Endodermal cell (in vitro differentiated cells): ENCODE results near the gene MKS1. TPM values are rescaled to one million over a fixed set of nuclear protein-coding genes. Genes with fewer than 3 reads are reported as not detected.

Source experiments
- DNase-seq: peaks from one replicate; pipeline ENCODE4 v3.0.0-alpha.2; 2017
- H3K27ac ChIP-seq: 2 replicates; pipeline ENCODE4 v1.5.1; 2013; ENCODE audit warnings: mild to moderate bottlenecking, low read depth, low read length, moderate library complexity
- H3K27me3 ChIP-seq: 2 replicates; pipeline ENCODE4 v1.6.1; 2013; ENCODE audit warnings: mild to moderate bottlenecking, low read length, moderate library complexity; ENCODE audit not compliant: insufficient read depth, control insufficient read depth, poor library complexity, severe bottlenecking
- H3K36me3 ChIP-seq: 2 replicates; pipeline ENCODE4 v1.7.0; 2013; ENCODE audit warnings: mild to moderate bottlenecking, low read length, moderate library complexity; ENCODE audit not compliant: control insufficient read depth, insufficient read depth
- H3K4me1 ChIP-seq: one replicate; pipeline ENCODE4 v1.7.0; 2013; ENCODE audit warnings: low read length; ENCODE audit not compliant: control insufficient read depth, insufficient read depth
- H3K4me3 ChIP-seq: 2 replicates; pipeline ENCODE4 v1.5.1; 2013; ENCODE audit warnings: mild to moderate bottlenecking, low read length, moderate library complexity
- H3K9ac ChIP-seq: 2 replicates; pipeline ENCODE4 v1.6.1; 2013; ENCODE audit warnings: mild to moderate bottlenecking, low read length, moderate library complexity; ENCODE audit not compliant: poor library complexity, severe bottlenecking; ENCODE audit errors: extremely low read depth
- H3K9me3 ChIP-seq: 2 replicates; pipeline ENCODE4 v1.6.1; 2013; ENCODE audit warnings: mild to moderate bottlenecking, low read length, moderate library complexity; ENCODE audit not compliant: control insufficient read depth
- H3K27ac Mint-ChIP-seq: 2 replicates; pipeline ENCODE4 v1.8.0; 2020; ENCODE audit warnings: mixed read lengths
- H3K27me3 Mint-ChIP-seq: 2 replicates; pipeline ENCODE4 v1.8.0; 2021; ENCODE audit warnings: mild to moderate bottlenecking, mixed read lengths; ENCODE audit not compliant: insufficient read depth
- H3K36me3 Mint-ChIP-seq: 2 replicates; pipeline ENCODE4 v1.8.0; 2020; ENCODE audit warnings: low read depth, mixed read lengths
- H3K4me1 Mint-ChIP-seq: 2 replicates; pipeline ENCODE4 v1.8.0; 2020; ENCODE audit warnings: mixed read lengths
- H3K4me3 Mint-ChIP-seq: 2 replicates; pipeline ENCODE4 v1.8.0; 2020; ENCODE audit warnings: mild to moderate bottlenecking, moderate library complexity, mixed read lengths
- H3K9me3 Mint-ChIP-seq: 2 replicates; pipeline ENCODE4 v1.8.0; 2020; ENCODE audit warnings: mild to moderate bottlenecking, mixed read lengths
- WGBS, 2 experiments: methylation state at CpG; one replicate each; pipeline versions ENCODE4 v1.1.5 to v1.1.7; 2013; ENCODE audit warnings: missing lambda C conversion rate in 2 of 2, mixed read lengths in 1 of 2; ENCODE audit not compliant: insufficient coverage in 1 of 2, insufficient read length in 1 of 2; 5-methylcytosine and 5-hydroxymethylcytosine counted together
- total RNA-seq, 2 donors: library from RNA; stranded (reverse); fragmentation: NEBNext Ultra II Directional in 1 of 2; extraction: Animal tissue kit (Norgen Biotek cat#: 25700) in 1 of 2; gene quantifications; 2 replicates in 1 of 2; 3 replicates in 1 of 2; pipeline ENCODE4 v1.2.1, GENCODE V29; 2021
- TF ChIP-seq, protein P1 (sequence below): fragments of 200-600 bp; sonication (generic); conservative IDR thresholded peaks from 2 replicates; pipeline ENCODE4 v1.5.0; 2021; ENCODE audit warnings: antibody characterized with exemption, mild to moderate bottlenecking

The MKS1 gene
- total RNA-seq, 2 donors from 2014 or later: 31.8 to 32.2 TPM

DNA sequence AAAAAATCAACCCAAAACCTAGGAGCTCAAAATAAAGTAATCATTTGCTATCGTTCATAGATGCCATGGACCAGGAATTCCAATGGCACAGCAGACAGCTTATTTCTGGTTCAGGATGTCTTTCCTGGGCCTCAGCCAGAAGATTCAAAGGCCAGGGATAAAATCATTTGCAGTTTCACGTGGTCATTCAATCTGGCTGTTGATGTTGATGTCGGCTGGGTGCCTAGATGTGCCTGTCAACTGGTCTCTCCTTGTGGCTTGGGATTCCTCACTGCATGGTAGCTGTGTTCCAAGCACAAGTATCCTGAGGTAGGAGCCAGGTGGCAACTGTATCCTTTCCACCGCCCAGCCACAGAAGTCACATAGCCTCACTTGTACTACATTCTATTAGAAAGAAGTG lies 37.3 kb downstream of the MKS1 start:
- Mint-ChIP-seq H3K4me3 (no peak overlapping the region), H3K9me3 (no peaks in the 10 kb centered on the region), H3K4me1 (no peaks in the 10 kb centered on the region), H3K27ac (no peak overlapping the region), H3K27me3 (peaks cover 8% of the 10 kb centered on the region), H3K36me3 (no peaks in the 10 kb centered on the region)
- Histone ChIP-seq H3K4me1 (no peaks in the 10 kb centered on the region), H3K27ac (no peak overlapping the region), H3K4me3 (no peak overlapping the region), H3K36me3 (no peaks in the 10 kb centered on the region), H3K27me3 (peaks cover 6% of the 10 kb centered on the region), H3K9me3 (no peaks in the 10 kb centered on the region), H3K9ac (no peak overlapping the region)
- TF ChIP-seq, protein P1, sequence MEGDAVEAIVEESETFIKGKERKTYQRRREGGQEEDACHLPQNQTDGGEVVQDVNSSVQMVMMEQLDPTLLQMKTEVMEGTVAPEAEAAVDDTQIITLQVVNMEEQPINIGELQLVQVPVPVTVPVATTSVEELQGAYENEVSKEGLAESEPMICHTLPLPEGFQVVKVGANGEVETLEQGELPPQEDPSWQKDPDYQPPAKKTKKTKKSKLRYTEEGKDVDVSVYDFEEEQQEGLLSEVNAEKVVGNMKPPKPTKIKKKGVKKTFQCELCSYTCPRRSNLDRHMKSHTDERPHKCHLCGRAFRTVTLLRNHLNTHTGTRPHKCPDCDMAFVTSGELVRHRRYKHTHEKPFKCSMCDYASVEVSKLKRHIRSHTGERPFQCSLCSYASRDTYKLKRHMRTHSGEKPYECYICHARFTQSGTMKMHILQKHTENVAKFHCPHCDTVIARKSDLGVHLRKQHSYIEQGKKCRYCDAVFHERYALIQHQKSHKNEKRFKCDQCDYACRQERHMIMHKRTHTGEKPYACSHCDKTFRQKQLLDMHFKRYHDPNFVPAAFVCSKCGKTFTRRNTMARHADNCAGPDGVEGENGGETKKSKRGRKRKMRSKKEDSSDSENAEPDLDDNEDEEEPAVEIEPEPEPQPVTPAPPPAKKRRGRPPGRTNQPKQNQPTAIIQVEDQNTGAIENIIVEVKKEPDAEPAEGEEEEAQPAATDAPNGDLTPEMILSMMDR: no peak
- WGBS, 2 experiments: 74 to 87% methylated on average over 2 to 4 of the region's 4 CpGs
- DNase-seq: no peak

DNA sequence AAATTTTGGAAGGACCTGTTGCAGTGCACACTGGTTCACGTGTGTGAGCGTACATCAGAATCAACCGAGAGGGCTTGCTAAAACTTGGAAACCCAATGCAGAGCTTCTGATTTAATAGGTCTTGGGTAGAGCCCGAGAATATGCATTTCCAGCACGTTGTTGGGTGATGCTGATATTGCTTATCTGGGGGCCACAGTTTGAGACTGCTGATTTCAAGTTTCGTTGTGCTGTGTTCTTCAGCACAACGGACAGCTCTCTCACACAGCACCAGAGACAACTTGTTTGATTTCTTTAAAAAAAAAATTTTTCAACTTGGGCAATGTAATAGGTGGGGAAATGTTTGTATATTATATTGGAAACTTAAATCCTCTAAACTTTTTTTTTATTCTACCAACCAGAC lies 42.9 kb downstream of the MKS1 start:
- TF ChIP-seq, protein P1: no peak
- Histone ChIP-seq H3K4me3 (no peak overlapping the region), H3K9ac (no peak overlapping the region), H3K27ac (no peak overlapping the region), H3K27me3 (peaks cover 11% of the 10 kb centered on the region), H3K36me3 (no peaks in the 10 kb centered on the region), H3K4me1 (no peaks in the 10 kb centered on the region), H3K9me3 (no peaks in the 10 kb centered on the region)
- Mint-ChIP-seq H3K4me3 (no peak overlapping the region), H3K9me3 (no peaks in the 10 kb centered on the region), H3K27ac (no peak overlapping the region), H3K4me1 (no peaks in the 10 kb centered on the region), H3K36me3 (no peaks in the 10 kb centered on the region), H3K27me3 (peaks cover 11% of the 10 kb centered on the region)
- DNase-seq: no peak
- 47 to 53% methylated on average over 6 of the region's 7 CpGs for WGBS, 2 experiments

DNA sequence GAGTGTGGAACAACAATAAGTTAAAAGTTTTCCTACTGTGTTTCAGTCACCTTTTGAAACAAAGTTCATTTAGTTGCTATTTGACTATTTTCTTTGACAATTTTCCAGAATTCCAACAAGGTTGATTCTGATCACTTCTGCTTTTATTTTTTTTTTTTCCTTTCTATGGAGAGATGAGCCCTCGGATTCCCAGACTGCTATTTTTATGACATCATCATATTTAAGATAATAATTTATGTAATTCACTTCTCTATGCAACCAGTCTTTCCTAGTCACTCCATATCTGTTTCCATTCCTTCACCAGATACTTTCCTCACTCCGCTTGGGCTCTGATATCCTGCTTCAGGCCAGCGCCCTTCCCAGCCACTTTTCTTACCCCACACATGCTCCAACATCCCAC lies 44.2 kb downstream of the MKS1 start:
- no peaks in the 10 kb centered on the region for H3K4me1 Mint-ChIP-seq
- H3K27ac Mint-ChIP-seq: no peak overlapping the region
- no peaks in the 10 kb centered on the region for H3K4me1 ChIP-seq
- H3K36me3 Mint-ChIP-seq: no peaks in the 10 kb centered on the region
- no peaks in the 10 kb centered on the region for H3K9me3 ChIP-seq
- H3K27me3 ChIP-seq: peaks cover 22% of the 10 kb centered on the region
- no peak overlapping the region for H3K4me3 ChIP-seq
- H3K27me3 Mint-ChIP-seq: peaks cover 18% of the 10 kb centered on the region
- no peaks in the 10 kb centered on the region for H3K9me3 Mint-ChIP-seq
- no peak for DNase-seq
- 65 to 75% methylated on average over 2 of the region's 3 CpGs for WGBS, 2 experiments
- no peak overlapping the region for H3K27ac ChIP-seq
- H3K36me3 ChIP-seq: no peaks in the 10 kb centered on the region
- H3K9ac ChIP-seq: no peak overlapping the region
- no peak overlapping the region for H3K4me3 Mint-ChIP-seq
- TF ChIP-seq, protein P1: no peak
